OCI-LY7 (cell line): Measurements from ENCODE around the gene CAPZB. TPM values are rescaled to one million over a fixed set of nuclear protein-coding genes. Genes with fewer than 3 reads are reported as not detected.

Experiments
- BruUV-seq: library from RNA; stranded (reverse); fragments of 400-500 nt; replicated peaks from 2 replicates; lab custom pipeline; 2021; lab: Mats Ljungman, UMichigan
- CTCF ChIA-PET: fragments of 300-600 bp; sonication (Branson Sonifier 250); formaldehyde crosslinking; loops from one replicate; lab custom pipeline; 2022; ENCODE audit warnings: antibody characterized with exemption; ENCODE audit not compliant: unreplicated experiment; lab: Charles Lee
- POLR2A ChIA-PET: fragments of 300-600 bp; sonication (Branson Sonifier 250); formaldehyde crosslinking; loops from one replicate; lab custom pipeline; 2022; ENCODE audit warnings: antibody characterized with exemption; lab: Charles Lee
- DNase-seq: peaks from one replicate; pipeline ENCODE4 v3.0.0-alpha.2; 2015; ENCODE audit warnings: low spot score
- H2AFZ ChIP-seq: fragments of 200-600 bp; sonication (generic), shearing (Covaris generic); 2 replicates; pipeline ENCODE4 v1.6.1; 2014; ENCODE audit warnings: mild to moderate bottlenecking, antibody characterized with exemption, low read length, moderate library complexity
- H3K27ac ChIP-seq: fragments of 200-600 bp; sonication (generic); 2 replicates; pipeline ENCODE4 v1.5.1; 2014; ENCODE audit warnings: mixed run types, low read depth, mild to moderate bottlenecking, moderate library complexity, low read length, inconsistent platforms; ENCODE audit not compliant: poor library complexity, severe bottlenecking
- H3K36me3 ChIP-seq: fragments of 200-600 bp; sonication (generic); 2 replicates; pipeline ENCODE4 v1.6.1; 2014; ENCODE audit warnings: mild to moderate bottlenecking, antibody characterized with exemption, low read length, moderate library complexity, mixed read lengths; ENCODE audit not compliant: insufficient read depth
- H3K4me1 ChIP-seq: fragments of 200-600 bp; sonication (generic); 2 replicates; pipeline ENCODE4 v1.5.1; 2014; ENCODE audit warnings: mild to moderate bottlenecking, low read length; ENCODE audit not compliant: insufficient read depth, poor library complexity, severe bottlenecking
- H3K4me2 ChIP-seq: fragments of 200-600 bp; sonication (generic); 2 replicates; pipeline ENCODE4 v1.6.1; 2014; ENCODE audit warnings: mild to moderate bottlenecking, low read length
- H3K4me3 ChIP-seq: fragments of 200-600 bp; sonication (generic); 2 replicates; pipeline ENCODE4 v1.5.1; 2014; ENCODE audit warnings: mild to moderate bottlenecking, low read depth, low read length; ENCODE audit not compliant: poor library complexity, severe bottlenecking
- H3K79me2 ChIP-seq: fragments of 200-600 bp; sonication (generic); 2 replicates; pipeline ENCODE4 v1.6.1; 2016; ENCODE audit warnings: low read depth, mild to moderate bottlenecking, low read length, moderate library complexity, mixed read lengths; ENCODE audit not compliant: insufficient read depth
- H3K9me2 ChIP-seq: fragments of 200-600 bp; sonication (generic); 2 replicates; pipeline ENCODE4 v1.6.1; 2016; ENCODE audit warnings: mild to moderate bottlenecking, low read length, mixed read lengths; ENCODE audit not compliant: insufficient read depth
- H3K9me3 ChIP-seq: fragments of 200-600 bp; sonication (generic); 2 replicates; pipeline ENCODE4 v1.6.1; 2014; ENCODE audit warnings: mild to moderate bottlenecking, mixed run types, low read length, mixed read lengths
- H4K20me1 ChIP-seq: fragments of 200-600 bp; sonication (generic); 2 replicates; pipeline ENCODE4 v1.6.1; 2014; ENCODE audit warnings: mild to moderate bottlenecking, antibody characterized with exemption, low read length, moderate library complexity, mixed read lengths; ENCODE audit not compliant: insufficient read depth
- CTCF ChIP-seq: fragments of 200-600 bp; sonication (generic); conservative IDR thresholded peaks from 2 replicates; pipeline ENCODE4 v1.5.1; 2014; ENCODE audit warnings: mild to moderate bottlenecking, antibody characterized with exemption, low read length, moderate library complexity, mixed read lengths
- EZH2phosphoT487 ChIP-seq: fragments of 200-600 bp; sonication (generic); IDR thresholded peaks from 2 replicates; pipeline ENCODE4 v1.6.1; 2018; ENCODE audit warnings: low read depth, borderline replicate concordance, mild to moderate bottlenecking, mixed run types, antibody characterized with exemption, low read length, moderate library complexity, mixed read lengths
- intact Hi-C: fragments of 100-400 bp; cut with micrococcal nuclease; formaldehyde crosslinking; loops from one replicate; pipeline ENCODE4 v1.10.0; 2022; ENCODE audit not compliant: unreplicated experiment
- total RNA-seq, 2 experiments: library from RNA; depleted of rRNA in 1 of 2; stranded (reverse); fragments of >200 nt in 1 of 2; shearing (Covaris generic) in 1 of 2; gene quantifications; 2 replicates each; pipeline ENCODE4 v1.2.3, GENCODE V29; 2014 to 2022

CAPZB gene
- total RNA-seq, 2 experiments from 2014 or later: 61.3 to 187 TPM

- H3K36me3 ChIP-seq: peaks cover 8% of the 10 kb centered on the region; the same call in 1 of the 2 replicates
- ChIA-PET POLR2A (no interaction called here), CTCF (no interaction called here)
- no peaks in the 10 kb centered on the region for H3K9me3 ChIP-seq
- H2AFZ ChIP-seq: no peak overlapping the region
- H3K4me2 ChIP-seq: no peak overlapping the region
- H3K4me3 ChIP-seq: no peak overlapping the region
- DNase-seq: no peak
- no peaks in the 10 kb centered on the region for H3K4me1 ChIP-seq
- intact Hi-C loops: no loop called here
- no peaks in the 10 kb centered on the region for H4K20me1 ChIP-seq
- no TSS peak for BruUV-seq
- no peaks in the 10 kb centered on the region for H3K79me2 ChIP-seq
- H3K9me2 ChIP-seq: no peaks in the 10 kb centered on the region
- H3K27ac ChIP-seq: no peak overlapping the region
- TF ChIP-seq EZH2phosphoT487: no peak
- no peak for TF ChIP-seq CTCF
These were observed 156.2 kb downstream of the CAPZB start for GRCh38 chr1:19329188-19329587.

GRCh38 chr1:19328486-19328885 lies 156.9 kb downstream of the CAPZB start:
- Histone ChIP-seq H4K20me1 (no peaks in the 10 kb centered on the region), H3K9me3 (no peaks in the 10 kb centered on the region), H2AFZ (no peak overlapping the region), H3K4me1 (no peaks in the 10 kb centered on the region), H3K36me3 (peaks cover 14% of the 10 kb centered on the region), H3K79me2 (no peaks in the 10 kb centered on the region), H3K27ac (no peak overlapping the region), H3K4me3 (no peak overlapping the region), H3K4me2 (no peak overlapping the region), H3K9me2 (no peaks in the 10 kb centered on the region)
- TF ChIP-seq EZH2phosphoT487: no peak
- TF ChIP-seq CTCF: no peak
- no TSS peak for BruUV-seq
- CTCF ChIA-PET: no interaction called here
- DNase-seq: no peak
- POLR2A ChIA-PET: interaction anchor here (0.6 kb wide), 1 partner anchor 162 kb away, joined by 4 read pairs; no protein-coding TSS in a partner anchor
- intact Hi-C loops: no loop called here

GRCh38 chr1:19327736-19328135 lies 157.6 kb downstream of the CAPZB start:
- POLR2A ChIA-PET: no interaction called here
- no peak overlapping the region for H3K4me3 ChIP-seq
- H4K20me1 ChIP-seq: no peaks in the 10 kb centered on the region
- intact Hi-C loops: no loop called here
- no peak overlapping the region for H3K27ac ChIP-seq
- CTCF ChIA-PET: no interaction called here
- no peaks in the 10 kb centered on the region for H3K9me3 ChIP-seq
- H3K4me2 ChIP-seq: no peak overlapping the region
- no peaks in the 10 kb centered on the region for H3K79me2 ChIP-seq
- no peak for DNase-seq
- no peak overlapping the region for H2AFZ ChIP-seq
- no peaks in the 10 kb centered on the region for H3K4me1 ChIP-seq
- peaks cover 14% of the 10 kb centered on the region for H3K36me3 ChIP-seq
- TF ChIP-seq CTCF (no peak), EZH2phosphoT487 (no peak)
- BruUV-seq: no TSS peak
- no peaks in the 10 kb centered on the region for H3K9me2 ChIP-seq
